CD4-positive, alpha-beta T cell treated with Interferon gamma for 1 hour (primary cell): ENCODE results near the gene FGR.

Source experiments
- DNase-seq: peaks from one replicate; pipeline ENCODE4 v3.0.0-alpha.2; 2020

The FGR gene

DNA sequence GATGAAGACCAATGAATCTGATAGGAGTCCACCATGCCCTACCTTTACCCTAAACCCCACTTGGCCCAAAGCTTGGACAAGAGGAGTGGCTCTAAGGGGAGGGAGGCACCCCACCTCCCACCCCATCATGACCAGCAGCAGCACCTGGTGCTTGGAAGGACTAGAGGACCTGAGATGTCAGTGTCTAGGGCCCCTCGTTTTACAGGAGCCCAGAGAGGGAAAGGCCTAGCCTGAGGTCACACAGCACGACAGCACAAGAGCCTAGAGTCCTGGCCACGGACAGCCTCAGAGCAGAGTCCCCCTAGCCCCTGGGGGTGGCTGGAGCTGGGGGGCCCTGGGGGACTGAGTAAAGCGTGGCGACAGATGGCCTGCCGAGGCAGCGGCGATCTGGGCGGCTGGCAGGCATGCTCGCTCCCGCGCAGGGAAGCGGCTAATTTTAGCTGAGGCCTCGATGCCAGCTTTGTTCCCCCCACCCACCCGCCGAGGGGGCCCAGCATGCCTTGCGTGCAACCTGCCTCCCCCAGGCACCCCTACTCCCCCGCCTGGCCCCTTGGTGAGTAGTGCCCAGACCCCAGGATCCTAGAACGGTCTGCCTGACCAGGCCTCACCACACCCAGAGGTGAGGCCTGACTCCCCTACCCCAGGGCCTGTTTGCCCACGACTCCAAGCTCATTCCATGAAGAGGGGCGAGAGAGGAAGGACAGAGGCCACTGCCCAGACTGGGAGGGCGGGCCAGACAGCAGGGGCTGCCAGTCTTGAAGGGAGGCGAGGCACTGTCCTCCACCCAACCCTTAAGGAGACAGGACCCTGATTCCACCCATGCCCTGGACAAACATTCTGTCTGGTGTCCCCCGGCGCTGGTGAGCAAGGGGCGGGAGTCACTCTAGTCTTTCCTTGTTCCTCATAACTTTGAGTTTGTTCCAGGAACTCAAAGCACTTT, 70.0 kb downstream of the FGR start:
- no peak for DNase-seq

DNA sequence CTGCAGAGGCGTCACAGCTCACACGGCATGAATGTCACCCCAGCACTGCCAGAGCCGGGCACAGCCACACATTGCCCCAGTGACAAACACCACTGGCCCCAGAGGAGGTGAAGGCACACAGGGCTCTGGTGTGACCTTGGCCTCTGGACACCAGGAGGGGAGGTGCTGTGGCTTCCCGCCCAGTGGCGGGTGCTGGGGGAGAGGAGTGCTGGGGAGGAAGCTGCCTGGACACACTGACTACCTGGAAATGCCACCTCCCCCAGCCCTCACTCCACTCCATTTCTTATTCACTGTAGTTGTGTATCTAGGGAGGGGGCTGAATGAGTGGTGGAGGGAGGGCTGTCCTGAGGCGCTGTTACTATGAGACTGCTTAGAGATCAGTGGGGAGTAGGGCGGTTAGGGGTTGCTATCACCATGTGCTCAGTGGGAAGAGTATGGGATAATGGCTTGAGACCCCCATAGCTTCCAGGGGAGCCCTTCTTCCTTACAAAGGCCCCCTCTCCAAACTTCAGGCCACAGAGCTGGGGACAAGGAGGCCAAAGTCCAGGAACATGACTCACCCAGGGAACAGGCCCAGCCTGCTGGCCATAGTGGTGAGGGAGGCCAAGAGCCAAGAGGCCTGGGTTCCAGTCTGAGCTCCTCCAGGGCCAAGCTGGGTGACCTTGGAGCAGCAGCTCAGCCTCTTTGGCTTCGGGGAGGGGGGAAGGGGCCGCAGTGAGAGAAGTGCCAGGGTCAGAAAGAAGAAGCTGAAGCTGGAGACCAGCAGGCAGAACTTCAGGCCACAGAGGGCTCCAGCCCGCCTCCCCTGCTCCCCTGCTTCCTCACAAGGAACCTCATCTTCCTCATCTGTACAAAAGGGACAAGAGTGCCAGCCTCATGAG, 71.2 kb downstream of the FGR start:
- DNase-seq, result no peak

DNA sequence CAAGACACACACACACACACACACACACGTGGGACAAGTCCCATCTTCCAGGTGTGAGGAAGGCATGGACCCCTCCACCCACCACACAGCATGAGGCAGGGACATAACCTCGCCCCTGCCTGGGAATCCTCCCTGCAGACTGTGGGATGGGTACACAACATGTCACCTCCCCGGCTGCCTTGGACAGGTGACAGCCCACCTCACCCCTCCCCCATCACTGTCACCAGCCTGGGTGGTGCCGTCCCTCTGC, 71.7 kb downstream of the FGR start:
- no peak for DNase-seq

DNA sequence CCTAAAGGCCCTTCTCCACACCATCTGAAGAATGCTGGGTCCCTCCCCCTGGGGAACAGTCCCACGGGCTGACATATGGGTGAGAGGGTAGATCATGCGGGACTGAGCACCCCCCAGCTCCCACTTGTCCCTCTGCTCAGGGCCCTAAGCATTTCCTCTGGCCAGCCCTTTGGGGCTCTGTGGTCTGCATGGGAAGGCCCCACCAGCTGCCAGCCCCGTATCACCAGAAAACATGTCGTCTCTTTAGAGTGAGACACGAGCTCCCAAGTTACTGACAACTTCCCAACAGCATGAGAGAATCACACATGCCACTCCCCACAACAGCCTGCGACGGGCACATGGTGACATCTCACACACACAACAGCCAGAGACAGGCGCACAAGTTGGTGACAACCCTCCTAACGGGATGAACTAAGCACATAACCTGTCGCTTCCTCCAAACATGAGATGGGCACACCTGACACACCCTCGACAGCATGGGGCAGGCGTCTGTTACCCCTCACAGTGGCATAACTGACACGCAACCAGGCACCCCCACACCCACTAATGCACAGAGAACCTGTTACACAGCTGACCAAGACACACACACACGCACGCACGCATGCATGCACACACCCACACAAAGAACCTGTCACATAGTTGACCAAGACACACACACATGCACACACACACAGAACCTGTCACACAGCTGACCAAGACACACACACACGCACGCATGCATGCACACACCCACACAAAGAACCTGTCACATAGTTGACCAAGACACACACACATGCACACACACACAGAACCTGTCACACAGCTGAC, 72.2 kb downstream of the FGR start:
- DNase-seq, result no peak
